ENCODE results near the gene TNS3.

Gene TNS3

DNA sequence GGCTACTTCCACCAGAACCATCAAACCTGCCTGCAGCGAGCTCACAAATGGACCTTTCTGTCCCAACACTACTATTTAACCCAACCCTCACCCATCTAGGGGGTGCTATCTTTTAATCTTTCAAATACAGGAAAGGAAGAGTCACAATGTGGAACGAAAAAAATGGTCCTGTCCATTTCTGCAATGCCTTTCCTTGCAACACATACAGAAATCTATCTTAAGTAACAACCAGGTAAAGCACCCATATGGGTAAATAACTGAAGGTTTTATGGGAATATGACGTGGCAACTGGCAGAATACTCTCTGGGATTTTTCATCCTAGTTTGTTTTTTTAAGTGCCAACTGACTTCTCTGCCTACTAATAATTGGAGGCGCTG is 24.6 kb downstream of the TNS3 start:
- no peak for DNase-seq (ENCODE audit: low read depth)
- TF ChIP-seq, protein P1, sequence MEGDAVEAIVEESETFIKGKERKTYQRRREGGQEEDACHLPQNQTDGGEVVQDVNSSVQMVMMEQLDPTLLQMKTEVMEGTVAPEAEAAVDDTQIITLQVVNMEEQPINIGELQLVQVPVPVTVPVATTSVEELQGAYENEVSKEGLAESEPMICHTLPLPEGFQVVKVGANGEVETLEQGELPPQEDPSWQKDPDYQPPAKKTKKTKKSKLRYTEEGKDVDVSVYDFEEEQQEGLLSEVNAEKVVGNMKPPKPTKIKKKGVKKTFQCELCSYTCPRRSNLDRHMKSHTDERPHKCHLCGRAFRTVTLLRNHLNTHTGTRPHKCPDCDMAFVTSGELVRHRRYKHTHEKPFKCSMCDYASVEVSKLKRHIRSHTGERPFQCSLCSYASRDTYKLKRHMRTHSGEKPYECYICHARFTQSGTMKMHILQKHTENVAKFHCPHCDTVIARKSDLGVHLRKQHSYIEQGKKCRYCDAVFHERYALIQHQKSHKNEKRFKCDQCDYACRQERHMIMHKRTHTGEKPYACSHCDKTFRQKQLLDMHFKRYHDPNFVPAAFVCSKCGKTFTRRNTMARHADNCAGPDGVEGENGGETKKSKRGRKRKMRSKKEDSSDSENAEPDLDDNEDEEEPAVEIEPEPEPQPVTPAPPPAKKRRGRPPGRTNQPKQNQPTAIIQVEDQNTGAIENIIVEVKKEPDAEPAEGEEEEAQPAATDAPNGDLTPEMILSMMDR (conservative IDR thresholded peaks at IDR 0.05; ENCODE audit: low read depth, low read length), result no peak
- no peak overlapping the region for H3K4me3 ChIP-seq (ENCODE audit: low read depth, low read length)

DNA sequence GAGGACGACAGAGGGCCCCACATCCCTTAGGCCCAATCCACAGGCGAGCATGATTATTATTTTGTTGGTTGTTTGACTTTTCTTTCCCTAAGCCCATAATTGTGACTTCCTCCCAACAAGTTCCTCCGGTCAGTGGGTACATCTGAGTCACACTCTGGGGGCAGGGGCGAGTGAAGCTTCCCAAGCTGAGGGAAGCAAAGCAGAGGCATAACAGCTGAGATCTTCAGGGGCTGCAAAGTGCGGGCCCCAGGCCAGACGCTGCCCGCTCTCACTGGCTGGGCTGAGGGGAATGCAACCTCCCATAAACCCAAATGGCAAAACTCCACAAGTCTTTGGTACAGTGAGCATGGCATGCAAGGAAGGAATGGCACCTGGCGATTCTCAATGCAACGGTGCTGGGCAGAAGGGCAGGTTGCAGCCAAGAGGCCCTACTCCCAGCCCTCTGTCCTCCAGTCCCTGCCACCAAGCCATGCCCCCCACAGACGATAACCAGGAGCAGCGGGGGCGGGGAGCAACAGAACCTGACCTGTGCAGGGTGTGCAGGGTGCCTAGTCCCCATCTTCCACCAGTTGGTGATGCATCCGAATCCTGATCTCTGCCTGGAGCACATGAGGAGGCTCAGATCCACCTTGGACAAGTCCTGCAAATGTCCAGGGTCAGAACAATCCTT is 25.3 kb downstream of the TNS3 start:
- no peak for DNase-seq (ENCODE audit: low read depth)
- TF ChIP-seq, protein P1 (conservative IDR thresholded peaks at IDR 0.05; ENCODE audit: low read depth, low read length), result no peak

DNA sequence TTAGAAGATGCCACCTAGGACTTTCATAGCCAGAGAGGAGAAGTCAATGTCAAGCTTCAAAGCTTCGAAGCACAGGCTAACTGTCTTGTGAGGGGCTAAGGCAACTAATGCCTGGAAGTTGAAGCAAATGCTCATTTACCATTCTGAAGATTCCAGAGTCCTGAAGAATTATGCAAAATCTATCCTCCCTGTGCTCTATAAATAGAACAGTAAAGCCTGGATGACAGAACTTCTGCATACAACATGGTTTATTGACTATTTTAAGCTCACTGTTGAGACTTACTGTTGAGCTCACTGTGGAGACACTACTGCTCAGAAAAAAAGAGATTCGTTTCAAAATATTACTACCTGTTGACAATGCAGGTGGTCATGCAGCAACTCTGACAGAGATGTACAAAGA is 28.6 kb downstream of the TNS3 start:
- DNase-seq (ENCODE audit: low read depth), result no peak
- TF ChIP-seq, protein P1 (conservative IDR thresholded peaks at IDR 0.05; ENCODE audit: low read depth, low read length), result no peak
- no peak overlapping the region for H3K4me3 ChIP-seq (ENCODE audit: low read depth, low read length)

More for the DNA sequence above, 25.3 kb downstream of the TNS3 start:
- H3K4me3 ChIP-seq (ENCODE audit: low read depth, low read length), result no peak overlapping the region

GRCh38 chr7:47552621-47553020 is 29.3 kb downstream of the TNS3 start:
- peak; percentile 77 for DNase-seq (ENCODE audit: low read depth)
- no peak overlapping the region for H3K4me3 ChIP-seq (ENCODE audit: low read depth, low read length)
- TF ChIP-seq, protein P1 (conservative IDR thresholded peaks at IDR 0.05; ENCODE audit: low read depth, low read length), result no peak

- TF ChIP-seq, protein P1 (conservative IDR thresholded peaks at IDR 0.05; ENCODE audit: low read depth, low read length), result no peak
- no peak overlapping the region for H3K4me3 ChIP-seq (ENCODE audit: low read depth, low read length)
- no peak for DNase-seq (ENCODE audit: low read depth)
Measured at GRCh38 chr7:47551668-47552440, 30.1 kb downstream of the TNS3 start.

GRCh38 chr7:47550788-47551470 is 31.0 kb downstream of the TNS3 start:
- DNase-seq (ENCODE audit: low read depth), result no peak
- H3K4me3 ChIP-seq (ENCODE audit: low read depth, low read length), result no peak overlapping the region
- TF ChIP-seq, protein P1 (conservative IDR thresholded peaks at IDR 0.05; ENCODE audit: low read depth, low read length), result no peak

Data from choroid plexus epithelial cell (primary cell).